HFFc6 (cell line): ENCODE results near the gene SLX4. TPM values are rescaled to one million over a fixed set of nuclear protein-coding genes. Genes with fewer than 3 reads are reported as not detected.

ENCODE experiments used
- DNase-seq: peaks from one replicate; pipeline ENCODE4 v3.0.0-alpha.2; 2018
- H3K27ac Mint-ChIP-seq: 2 replicates; pipeline ENCODE4 v1.8.0; 2020; ENCODE audit warnings: mild to moderate bottlenecking, mixed read lengths
- H3K27me3 Mint-ChIP-seq: 2 replicates; pipeline ENCODE4 v1.8.0; 2021; ENCODE audit warnings: mild to moderate bottlenecking, moderate library complexity, mixed read lengths; ENCODE audit not compliant: insufficient read depth
- H3K36me3 Mint-ChIP-seq: 2 replicates; pipeline ENCODE4 v1.8.0; 2021; ENCODE audit warnings: low read depth, mixed read lengths
- H3K4me1 Mint-ChIP-seq: 2 replicates; pipeline ENCODE4 v1.8.0; 2020; ENCODE audit warnings: low read depth, mixed read lengths
- H3K4me3 Mint-ChIP-seq: 2 replicates; pipeline ENCODE4 v1.8.0; 2020; ENCODE audit warnings: mild to moderate bottlenecking, moderate library complexity, mixed read lengths
- H3K9me3 Mint-ChIP-seq: 2 replicates; pipeline ENCODE4 v1.8.0; 2020; ENCODE audit warnings: mild to moderate bottlenecking, mixed read lengths
- total RNA-seq, 6 experiments: library from RNA; stranded (reverse); fragmentation: NEBNext Ultra II Directional; extraction: Animal tissue kit (Norgen Biotek cat#: 25700); gene quantifications; 2 replicates in 1 of 6; 3 replicates in 5 of 6; pipeline ENCODE4 v1.2.3, GENCODE V29; 2021
- TF ChIP-seq, protein P1 (sequence below): fragments of 200-600 bp; sonication (generic); IDR thresholded peaks from 2 replicates; pipeline ENCODE4 v1.5.0; 2021; ENCODE audit warnings: antibody characterized with exemption, mild to moderate bottlenecking

SLX4 gene
- total RNA-seq, 6 experiments from 2014 or later, result 6.8 to 8.2 (median 7.2) TPM

DNA sequence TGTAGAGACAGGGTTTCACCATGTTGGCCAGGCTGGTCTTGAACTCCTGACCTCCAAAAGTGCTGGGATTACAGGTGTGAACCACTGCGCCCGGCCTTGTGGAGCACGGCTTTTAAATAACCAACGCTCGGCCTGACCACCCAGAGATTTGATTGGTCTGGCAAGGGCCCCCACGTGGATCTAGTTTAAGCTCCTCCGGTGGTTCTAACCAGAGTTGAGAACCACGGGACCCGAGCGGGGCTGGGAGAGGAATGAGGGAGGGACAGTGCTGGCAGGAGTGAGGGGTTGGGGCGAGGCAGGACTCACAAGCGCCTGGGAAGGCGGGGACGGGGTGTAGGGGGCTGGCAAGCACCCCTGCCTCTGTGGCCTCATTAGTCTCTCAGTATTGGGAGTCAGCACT, 37.2 kb downstream of the SLX4 start:
- H3K4me3 Mint-ChIP-seq, result no peak overlapping the region
- no peak for DNase-seq
- H3K9me3 Mint-ChIP-seq, result peaks cover 15% of the 10 kb centered on the region
- TF ChIP-seq, protein P1, sequence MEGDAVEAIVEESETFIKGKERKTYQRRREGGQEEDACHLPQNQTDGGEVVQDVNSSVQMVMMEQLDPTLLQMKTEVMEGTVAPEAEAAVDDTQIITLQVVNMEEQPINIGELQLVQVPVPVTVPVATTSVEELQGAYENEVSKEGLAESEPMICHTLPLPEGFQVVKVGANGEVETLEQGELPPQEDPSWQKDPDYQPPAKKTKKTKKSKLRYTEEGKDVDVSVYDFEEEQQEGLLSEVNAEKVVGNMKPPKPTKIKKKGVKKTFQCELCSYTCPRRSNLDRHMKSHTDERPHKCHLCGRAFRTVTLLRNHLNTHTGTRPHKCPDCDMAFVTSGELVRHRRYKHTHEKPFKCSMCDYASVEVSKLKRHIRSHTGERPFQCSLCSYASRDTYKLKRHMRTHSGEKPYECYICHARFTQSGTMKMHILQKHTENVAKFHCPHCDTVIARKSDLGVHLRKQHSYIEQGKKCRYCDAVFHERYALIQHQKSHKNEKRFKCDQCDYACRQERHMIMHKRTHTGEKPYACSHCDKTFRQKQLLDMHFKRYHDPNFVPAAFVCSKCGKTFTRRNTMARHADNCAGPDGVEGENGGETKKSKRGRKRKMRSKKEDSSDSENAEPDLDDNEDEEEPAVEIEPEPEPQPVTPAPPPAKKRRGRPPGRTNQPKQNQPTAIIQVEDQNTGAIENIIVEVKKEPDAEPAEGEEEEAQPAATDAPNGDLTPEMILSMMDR, result no peak
- H3K36me3 Mint-ChIP-seq, result peaks cover 7% of the 10 kb centered on the region; the same call in 1 of the 2 replicates
- no peaks in the 10 kb centered on the region for H3K4me1 Mint-ChIP-seq
- no peak overlapping the region for H3K27ac Mint-ChIP-seq
- H3K27me3 Mint-ChIP-seq, result peaks cover 4% of the 10 kb centered on the region; the same call in 1 of the 2 replicates

GRCh38 chr16:3573146-3573815, 38.1 kb downstream of the SLX4 start:
- Mint-ChIP-seq H3K27ac (no peak overlapping the region), H3K4me3 (no peak overlapping the region), H3K9me3 (peaks cover 15% of the 10 kb centered on the region)

GRCh38 chr16:3570420-3571062, 40.9 kb downstream of the SLX4 start:
- Mint-ChIP-seq H3K27me3 (peaks cover 5% of the 10 kb centered on the region), H3K36me3 (peaks cover 7% of the 10 kb centered on the region; the same call in 1 of the 2 replicates), H3K4me1 (no peaks in the 10 kb centered on the region), H3K4me3 (no peak overlapping the region), H3K27ac (no peak overlapping the region), H3K9me3 (peaks cover 15% of the 10 kb centered on the region)
- no peak for DNase-seq
- TF ChIP-seq, protein P1, result no peak

More at GRCh38 chr16:3573146-3573815, 38.1 kb downstream of the SLX4 start:
- no peaks in the 10 kb centered on the region for H3K4me1 Mint-ChIP-seq
- H3K27me3 Mint-ChIP-seq, result peaks cover 4% of the 10 kb centered on the region
- DNase-seq, result no peak
- TF ChIP-seq, protein P1, result no peak
- peaks cover 7% of the 10 kb centered on the region; the same call in 1 of the 2 replicates for H3K36me3 Mint-ChIP-seq

DNA sequence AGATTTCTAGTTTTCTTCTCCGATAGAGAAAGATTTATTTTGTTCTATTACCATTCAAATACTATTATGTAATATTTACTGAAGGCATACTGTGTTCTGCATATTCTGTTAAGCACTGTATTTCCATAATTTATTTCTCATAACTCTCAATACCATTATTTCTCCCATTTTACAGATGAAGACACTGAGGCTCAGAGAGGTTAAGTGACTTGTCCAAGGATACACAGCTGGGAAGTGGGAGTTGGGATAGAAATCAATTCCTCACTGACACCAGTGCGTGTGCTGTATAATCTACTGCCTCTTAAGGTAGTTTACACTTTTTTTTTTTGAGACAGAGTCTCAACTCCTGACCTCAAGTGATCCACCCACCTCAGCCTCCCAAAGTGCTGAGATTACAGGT, 41.6 kb downstream of the SLX4 start:
- no peak for DNase-seq
- Mint-ChIP-seq H3K36me3 (peaks cover 7% of the 10 kb centered on the region; the same call in 1 of the 2 replicates), H3K27ac (no peak overlapping the region), H3K9me3 (peaks cover 15% of the 10 kb centered on the region), H3K27me3 (peaks cover 5% of the 10 kb centered on the region), H3K4me1 (no peaks in the 10 kb centered on the region), H3K4me3 (no peak overlapping the region)
- TF ChIP-seq, protein P1, result no peak

DNA sequence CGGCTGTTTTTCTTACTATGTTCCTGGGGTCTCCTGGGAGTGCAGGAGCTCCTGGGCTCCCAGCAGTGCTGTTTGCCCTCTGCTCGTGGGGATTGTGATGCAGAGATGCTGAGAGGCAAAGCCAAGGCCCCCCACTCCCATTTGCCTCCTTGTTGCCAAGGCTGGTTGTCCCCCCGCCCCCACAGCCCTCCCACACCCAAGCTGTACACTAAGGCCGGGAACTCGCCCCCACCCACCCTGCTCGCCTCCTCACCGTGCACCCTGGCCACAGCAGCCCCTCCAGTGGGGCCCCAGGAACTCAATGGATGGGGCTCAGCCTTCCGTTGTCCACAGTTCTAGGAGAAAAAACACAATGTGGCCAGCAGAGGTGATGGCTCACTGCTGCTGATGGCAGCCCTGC, 44.4 kb downstream of the SLX4 start:
- no peak for DNase-seq
- TF ChIP-seq, protein P1, result no peak
- H3K9me3 Mint-ChIP-seq, result peaks cover 15% of the 10 kb centered on the region
- H3K4me1 Mint-ChIP-seq, result no peaks in the 10 kb centered on the region
- no peak overlapping the region for H3K27ac Mint-ChIP-seq
- H3K4me3 Mint-ChIP-seq, result no peak overlapping the region
- H3K27me3 Mint-ChIP-seq, result peaks cover 3% of the 10 kb centered on the region
- H3K36me3 Mint-ChIP-seq, result peaks cover 7% of the 10 kb centered on the region; the same call in 1 of the 2 replicates
